Inflammatory macrophage treated with lipopolysaccharide for 1 hour (primary cell): ENCODE results near the gene RET.
"Not testable (repeated sequence)": the region's sequence is repeated elsewhere in the genome, so short reads cannot be mapped to it uniquely, and the experiment has no call there.

Source experiments
- DNase-seq, 2 donors: peaks; one replicate each; pipeline ENCODE4 v3.0.0-alpha.2; 2020 to 2022

RET gene

DNA sequence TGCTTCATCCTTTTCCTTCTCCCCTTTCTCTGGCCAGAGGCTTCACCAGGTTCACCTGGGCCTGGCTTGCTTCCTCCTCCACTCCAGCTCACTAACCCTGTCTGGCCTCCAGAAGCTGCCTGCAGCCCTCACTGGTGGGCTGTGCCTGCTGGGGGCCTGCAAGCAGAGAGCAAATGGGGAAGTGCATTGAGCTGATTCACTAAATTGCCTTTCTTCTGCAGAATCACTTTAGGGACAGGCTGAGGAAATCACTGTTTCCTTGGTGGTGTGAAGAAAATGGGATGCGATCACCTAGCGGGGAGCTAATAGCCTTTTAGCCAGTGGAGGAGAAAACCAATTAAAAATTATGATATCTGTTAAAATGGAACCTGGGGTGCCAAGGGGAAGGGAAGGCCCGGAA lies 3.0 kb downstream of the RET start:
- DNase-seq: no peak

DNA sequence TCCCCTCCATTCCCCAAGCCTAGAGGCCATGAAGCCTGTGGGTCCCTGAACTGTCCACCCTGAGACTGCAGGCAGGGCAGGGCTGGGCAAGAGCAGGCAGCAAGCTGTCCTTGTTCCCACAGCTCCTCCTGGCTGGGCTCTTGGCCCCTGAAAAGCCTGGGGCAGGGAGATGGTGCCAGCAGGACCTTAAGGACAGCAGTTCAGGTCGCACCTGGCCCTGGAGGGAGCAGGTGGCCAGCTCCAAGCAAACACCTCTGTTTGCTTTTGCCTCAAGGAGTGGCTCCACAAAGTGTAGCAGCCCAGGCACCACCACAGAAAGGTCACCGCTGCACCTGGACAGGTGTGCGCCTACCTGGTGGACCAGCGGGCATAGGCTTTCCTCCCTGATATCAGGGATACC lies 5.2 kb downstream of the RET start:
- DNase-seq: no peak

DNA sequence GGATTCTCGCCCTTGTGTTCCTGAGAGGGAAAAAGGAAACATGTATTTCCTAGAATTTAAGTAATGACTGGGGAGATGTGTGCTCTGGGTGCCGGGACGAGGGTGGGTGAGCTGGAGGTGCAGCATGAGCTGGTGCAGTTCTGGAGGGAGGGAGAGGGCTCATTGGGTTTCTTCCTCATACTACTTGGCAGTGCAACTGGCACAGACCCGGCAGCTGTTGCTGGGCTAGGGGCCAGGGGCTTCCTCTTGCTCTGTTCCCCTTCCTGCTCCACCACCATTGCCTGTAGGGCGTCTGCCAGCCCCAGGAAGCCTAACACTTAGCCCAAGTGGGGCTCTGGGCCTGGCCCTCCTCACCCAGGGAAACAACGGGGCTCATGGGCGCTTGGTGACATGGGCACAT lies 5.9 kb downstream of the RET start:
- no peak for DNase-seq

DNA sequence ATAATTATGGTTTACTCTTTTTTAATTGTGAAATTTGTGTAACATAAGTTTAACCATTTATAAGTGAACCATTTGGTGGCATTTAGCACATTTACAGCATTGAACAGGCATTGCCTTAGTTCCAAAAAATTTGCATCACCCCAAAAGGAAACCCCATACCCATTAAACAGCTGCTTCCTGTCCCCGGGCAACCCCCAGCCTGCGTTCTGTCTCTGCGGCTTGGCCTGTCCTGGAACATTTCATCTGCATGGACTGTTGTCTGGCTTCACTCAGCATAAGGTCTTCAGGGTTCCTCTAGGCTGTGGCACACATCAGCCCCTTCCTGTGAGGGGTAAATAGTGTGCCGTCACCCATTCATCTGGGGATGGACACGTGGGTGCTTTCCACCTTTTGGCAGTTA lies 6.9 kb downstream of the RET start:
- DNase-seq: no peak

DNA sequence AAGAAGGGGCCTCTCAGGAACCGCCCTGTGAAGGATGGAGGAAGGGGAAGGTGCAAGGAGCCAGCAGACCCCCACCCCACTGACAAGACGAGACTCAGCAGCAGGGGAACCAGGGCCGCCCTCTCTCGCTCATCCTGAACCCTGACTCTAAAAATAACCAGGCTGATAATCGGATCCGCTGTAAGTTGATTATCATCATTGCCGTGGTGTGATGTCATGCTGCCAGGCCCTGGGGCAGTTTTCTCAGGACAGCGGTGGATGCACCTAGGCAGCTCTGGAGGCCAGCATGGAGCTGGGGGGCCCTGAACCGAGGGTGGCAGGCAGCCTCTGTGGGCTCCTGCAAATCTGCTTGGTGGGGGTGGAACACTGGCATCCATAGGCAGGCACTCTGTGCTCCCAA lies 7.9 kb downstream of the RET start:
- DNase-seq: no peak

DNA sequence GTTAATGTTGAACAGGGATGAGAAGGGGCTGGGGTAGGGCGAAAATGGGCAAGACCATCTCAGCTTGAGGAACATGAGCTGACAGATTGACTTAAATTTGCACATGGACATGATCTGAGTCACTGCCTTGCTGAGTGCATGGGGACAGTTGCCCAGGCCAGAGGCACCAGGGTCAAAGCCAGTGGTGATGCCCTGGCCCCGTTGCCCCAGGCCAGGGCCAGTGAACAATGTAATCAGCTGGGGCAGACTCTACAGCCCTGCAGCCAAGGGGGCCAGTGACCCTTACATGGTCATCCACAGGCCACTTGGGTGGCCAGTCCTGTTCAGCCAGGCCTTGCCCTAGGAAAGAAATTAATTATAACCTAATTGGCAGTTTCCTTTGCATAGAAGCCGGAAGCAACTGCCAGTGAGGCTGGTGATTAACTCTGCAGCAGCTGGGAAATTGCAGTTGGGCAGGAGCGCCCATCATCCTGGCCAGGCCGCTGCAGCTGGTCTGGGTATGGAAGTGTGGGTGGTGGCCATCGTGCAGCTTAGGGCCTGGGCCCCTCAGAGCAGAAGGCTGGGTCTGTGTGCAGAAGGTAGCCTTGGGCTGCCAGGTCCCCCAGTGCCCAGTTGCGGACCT lies 9.6 kb downstream of the RET start:
- no peak for DNase-seq

DNA sequence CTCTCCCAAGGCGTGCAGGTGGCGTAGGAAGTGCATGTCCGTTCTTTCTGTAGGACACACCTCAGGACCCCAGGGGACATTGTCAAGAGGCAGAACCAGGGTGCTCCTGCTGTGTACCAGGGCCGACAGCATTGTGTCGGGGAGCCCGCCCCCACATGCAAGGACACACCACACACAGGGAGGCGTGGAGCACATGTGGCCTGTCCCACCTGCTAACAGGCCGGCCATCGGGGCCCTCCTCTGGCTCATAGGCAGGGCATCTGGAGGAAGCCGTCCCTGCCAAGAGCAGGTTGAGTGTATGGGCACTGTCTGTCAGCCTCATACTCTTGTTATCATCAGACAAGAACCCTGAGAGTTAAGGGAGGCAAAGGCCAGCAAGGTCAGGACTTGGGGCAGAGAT lies 12.7 kb downstream of the RET start:
- no peak for DNase-seq

DNA sequence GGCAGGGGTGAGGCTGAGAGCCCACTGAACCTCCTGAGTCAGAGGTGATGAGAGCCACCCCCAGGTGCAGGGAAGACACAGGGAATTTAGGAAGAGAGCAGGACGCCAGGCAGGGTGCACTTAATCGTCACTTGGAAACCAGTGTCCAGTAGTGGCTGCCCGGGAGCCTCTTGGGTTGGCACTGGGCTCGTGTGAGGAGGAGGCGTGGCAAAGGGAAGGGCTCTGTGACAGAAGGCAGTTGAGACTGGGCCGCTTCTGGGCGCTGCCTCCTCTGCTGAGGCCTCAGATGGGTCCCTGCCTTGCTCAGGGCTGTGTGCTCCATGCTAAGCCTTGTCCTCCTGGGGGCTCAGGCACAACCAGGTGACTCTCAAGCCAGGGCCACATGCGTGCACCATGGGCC lies 13.3 kb downstream of the RET start:
- DNase-seq: no peak

DNA sequence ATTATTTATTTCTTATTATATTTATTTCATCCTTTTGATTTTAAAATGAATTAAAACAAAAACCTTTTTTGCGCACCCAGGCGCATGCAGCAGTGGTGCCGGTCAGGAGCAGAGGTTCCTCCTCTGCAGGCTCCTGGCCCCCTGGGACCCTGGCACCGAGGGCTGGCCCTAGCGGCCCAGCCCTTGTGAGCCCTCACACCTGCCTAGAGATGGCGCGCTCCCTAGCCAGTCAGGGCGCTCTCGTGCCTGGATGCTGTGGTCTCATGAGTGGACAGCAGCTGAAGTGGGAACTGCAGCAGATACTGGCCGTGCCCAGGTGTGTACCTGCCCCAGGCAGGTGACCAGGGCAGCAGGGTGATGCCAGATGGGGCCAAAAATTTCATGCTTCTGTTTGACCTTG lies 13.8 kb downstream of the RET start:
- no peak for DNase-seq

DNA sequence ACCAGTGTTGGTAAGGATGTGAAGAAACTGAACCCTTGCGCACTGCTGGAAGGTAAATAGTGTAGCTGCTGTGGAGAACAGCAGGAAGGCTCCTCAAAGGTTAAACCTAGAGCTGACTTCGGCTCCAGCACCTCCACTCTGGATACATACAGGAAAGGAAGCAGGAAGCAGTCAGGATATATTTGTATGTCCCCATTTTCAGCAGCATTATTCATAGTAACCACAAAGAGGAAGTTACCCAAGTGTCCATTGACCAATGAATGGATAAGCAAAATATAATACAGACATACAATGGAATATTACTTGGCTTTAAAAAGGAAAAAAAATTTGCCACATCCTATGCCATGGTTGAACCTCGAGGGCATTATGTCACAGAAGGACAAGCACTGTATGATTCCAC lies 15.0 kb downstream of the RET start:
- peak; percentile 73 to 79 for DNase-seq

DNA sequence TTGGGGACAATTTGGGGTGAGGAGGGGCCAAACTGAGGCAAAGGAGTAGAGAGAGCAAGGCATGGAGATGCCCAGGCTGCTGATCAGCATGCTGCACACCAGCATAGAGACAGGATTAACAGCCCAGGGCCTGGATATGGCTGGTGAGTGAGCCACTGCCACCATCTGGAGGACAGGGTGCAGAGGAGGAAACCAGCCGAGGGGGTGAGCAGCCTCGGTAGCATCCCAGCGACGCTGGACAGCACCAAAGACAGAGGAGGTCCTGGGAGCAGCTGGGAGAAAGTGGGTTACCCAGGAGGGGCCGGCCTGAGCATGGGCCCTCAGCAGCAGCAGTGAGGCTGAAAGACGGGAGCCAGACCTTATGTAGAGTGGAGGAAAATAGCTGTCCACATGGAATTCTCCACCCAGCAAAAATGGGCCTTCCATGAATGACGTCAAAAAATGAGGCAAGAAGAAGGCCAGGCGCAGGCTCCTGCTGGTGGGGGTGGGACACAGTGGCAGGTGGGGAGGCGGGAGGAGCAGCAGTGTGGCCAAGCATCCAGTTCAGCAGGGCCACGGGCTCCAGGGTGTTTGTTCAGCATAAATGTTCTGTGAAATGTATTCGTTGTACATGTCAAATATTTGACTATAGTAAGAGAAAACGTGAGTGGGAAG lies 16.7 kb downstream of the RET start:
- DNase-seq: no peak

DNA sequence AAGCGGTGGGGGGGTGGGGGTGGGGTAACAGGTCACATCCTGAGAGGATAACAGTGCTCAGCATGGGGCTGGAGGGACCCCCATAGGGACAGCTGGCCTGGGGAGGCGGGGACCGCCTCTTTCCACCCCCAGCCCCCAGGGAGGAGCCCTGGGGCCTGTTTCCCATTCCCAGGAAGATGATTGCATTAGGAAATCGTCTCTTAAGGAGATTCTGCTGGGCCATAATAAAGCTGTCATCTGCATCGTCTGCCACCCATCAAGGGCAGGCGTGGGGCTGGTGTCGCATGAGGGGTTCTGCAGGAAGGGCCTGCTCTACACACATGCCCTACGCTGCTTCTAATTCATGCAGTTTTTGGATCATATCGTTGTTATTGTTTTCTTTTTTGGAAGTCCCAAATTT lies 17.2 kb downstream of the RET start:
- no peak for DNase-seq

DNA sequence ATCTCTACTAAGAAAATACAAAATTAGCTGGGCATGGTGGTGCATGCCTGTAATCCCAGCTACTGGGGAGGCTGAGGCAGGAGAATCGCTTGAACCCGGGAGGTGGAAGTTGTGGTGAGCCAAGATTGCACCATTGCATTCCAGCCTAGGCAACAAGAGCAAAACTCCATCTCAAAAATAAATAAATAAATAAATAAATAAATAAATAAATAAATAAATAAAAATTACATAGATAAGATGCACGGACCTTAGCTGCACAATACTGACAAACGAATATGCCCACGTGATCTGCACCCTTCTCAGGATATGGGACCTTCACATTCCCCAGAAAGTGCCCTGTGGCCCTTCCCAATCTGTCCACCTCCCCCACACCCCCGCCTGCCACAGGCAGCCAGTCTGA lies 22.5 kb downstream of the RET start:
- DNase-seq: not testable (repeated sequence)

DNA sequence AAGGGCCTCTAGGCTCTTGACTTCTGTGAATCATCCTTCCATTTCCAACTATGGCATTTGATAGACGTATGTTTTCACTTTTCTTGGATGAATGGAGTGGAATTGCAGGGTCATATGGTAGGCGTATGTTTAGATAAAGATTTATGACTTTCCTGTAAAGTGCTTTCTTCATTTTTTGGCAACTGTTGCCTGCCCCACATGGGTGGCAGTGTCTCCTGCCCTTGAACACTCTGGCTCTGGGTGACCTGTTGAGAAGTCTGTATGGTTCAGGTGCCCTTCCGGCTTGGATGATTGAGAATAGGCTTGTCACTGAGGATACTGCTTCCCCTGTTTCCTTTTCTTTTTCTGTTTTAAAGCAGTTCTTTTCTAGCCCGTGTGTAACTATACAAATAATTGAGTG lies 23.1 kb downstream of the RET start:
- no peak for DNase-seq

DNA sequence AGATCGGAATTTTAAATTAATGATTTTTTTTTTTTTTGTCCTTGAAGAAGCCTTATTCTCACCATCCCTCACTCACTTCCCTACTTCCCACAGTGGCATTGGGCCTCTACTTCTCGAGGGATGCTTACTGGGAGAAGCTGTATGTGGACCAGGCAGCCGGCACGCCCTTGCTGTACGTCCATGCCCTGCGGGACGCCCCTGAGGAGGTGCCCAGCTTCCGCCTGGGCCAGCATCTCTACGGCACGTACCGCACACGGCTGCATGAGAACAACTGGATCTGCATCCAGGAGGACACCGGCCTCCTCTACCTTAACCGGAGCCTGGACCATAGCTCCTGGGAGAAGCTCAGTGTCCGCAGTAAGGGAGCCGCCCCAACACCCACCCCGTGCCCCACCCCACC lies 23.5 kb downstream of the RET start:
- DNase-seq: no peak

DNA sequence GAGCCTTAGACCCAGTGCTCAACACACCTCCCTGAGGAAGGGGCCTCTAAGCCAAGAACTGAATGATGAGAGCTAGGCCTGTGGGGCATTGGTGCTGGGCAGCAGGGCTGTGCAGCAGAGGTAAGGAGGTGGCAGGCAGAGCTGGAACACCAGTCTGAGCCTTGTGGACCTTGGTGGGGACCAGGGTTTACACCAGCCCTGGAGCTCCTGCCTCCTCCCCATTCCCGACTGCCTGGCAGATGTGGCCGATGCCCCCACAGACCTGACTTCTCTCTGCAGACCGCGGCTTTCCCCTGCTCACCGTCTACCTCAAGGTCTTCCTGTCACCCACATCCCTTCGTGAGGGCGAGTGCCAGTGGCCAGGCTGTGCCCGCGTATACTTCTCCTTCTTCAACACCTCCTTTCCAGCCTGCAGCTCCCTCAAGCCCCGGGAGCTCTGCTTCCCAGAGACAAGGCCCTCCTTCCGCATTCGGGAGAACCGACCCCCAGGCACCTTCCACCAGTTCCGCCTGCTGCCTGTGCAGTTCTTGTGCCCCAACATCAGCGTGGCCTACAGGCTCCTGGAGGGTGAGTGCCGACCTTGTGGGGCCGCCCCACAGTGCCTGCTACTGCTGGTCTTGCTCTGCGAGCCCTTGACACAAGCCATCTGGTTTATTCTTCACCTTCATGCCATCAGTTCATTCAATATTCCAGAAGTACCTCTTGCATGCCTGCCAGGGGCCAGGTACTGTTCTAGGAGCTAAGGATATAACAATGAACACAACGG lies 25.4 kb downstream of the RET start:
- DNase-seq: no peak

DNA sequence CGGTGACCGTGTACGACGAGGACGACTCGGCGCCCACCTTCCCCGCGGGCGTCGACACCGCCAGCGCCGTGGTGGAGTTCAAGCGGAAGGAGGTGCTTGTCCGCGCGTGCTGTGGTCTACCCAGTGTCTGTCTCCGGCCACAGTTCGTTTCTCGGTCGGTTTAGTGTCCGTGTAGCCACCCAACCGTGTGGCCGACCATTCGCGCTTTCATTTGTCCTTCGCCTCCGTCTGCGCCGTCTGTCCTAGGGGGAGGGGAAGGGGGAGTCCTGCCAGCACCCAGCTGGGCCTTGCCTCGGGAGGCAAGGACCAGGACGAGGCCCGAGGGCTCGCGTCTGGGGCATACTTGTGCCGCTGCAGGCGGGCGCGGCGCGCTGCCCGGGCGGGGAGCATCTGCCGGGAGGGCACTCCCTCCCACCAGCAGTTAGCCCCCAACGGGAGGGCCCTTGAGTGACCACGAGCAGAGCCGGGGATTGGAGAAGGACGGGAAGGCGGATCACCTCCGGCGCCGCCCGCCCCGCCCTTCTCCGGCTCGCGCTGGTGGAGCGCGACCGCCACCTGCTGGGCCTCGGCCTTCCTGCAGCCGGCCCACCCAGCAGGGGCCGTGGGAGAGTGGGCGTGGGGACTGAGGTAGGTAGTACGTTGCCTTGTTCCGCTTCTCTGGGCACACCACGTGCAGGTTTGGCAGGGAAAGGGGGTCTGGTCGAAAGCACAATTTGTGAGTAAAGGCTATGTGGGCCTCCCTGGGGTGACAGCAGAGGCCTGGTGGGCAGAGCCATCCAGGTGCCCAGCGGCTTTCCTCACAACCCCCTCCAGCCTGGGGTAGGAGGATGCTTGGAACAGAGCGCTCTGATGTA lies 28.5 kb downstream of the RET start:
- DNase-seq: peak; percentile 64 to 85

DNA sequence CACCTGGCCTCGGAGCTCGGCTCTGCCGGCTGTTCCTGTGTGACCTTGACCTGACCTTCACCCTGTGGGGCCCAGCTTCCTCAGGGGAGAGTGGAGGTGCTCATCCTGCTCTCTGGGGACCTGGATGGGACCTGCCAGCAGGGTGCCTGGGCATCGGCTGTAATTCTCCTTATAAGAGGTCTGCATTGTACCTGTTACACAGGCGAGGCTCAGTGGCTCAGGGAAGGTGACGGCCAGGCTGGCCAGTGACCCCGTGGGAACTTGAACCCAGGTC lies 29.0 kb downstream of the RET start:
- DNase-seq: no peak

DNA sequence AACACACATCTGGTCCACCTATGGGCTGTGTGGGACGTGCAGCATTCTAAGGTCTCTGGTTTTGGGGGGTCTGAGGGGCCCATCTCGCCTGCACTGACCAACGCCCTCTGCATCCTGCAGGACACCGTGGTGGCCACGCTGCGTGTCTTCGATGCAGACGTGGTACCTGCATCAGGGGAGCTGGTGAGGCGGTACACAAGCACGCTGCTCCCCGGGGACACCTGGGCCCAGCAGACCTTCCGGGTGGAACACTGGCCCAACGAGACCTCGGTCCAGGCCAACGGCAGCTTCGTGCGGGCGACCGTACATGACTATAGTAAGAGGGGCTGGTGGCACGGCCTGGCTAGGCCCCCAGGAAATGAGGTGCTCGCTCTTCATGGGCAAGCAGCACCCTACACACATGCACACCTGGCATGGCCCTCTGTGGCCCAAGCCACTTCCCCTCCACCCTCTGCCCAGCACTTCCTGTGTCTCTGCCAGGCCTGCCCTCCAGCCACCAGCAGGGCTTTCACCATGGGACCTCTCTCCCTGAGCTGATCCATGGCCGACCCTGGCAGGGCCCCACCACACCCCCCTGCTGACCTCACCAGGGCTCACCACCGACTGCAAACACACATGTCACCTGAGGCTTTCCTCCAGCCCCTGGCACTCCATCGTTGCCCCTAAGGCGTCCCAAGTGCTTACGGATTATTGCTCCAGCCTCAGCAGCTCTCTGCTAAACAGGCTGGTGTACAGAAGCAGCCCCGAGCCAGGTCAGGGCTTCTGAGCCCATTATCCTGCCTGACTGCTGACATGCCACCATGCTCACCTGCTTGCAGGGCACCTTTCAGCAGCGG lies 29.6 kb downstream of the RET start:
- no peak for DNase-seq

DNA sequence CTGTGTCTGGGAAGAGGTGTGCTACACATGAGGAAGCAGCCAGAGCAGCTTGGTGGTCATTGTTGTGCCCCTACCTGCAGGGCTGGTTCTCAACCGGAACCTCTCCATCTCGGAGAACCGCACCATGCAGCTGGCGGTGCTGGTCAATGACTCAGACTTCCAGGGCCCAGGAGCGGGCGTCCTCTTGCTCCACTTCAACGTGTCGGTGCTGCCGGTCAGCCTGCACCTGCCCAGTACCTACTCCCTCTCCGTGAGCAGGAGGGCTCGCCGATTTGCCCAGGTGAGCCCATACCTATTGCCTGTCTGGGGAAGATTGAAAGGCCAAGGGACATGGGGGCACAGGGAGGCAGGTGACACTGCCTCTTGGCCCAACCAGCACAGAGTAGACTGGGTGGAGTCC lies 32.1 kb downstream of the RET start:
- no peak for DNase-seq

DNA sequence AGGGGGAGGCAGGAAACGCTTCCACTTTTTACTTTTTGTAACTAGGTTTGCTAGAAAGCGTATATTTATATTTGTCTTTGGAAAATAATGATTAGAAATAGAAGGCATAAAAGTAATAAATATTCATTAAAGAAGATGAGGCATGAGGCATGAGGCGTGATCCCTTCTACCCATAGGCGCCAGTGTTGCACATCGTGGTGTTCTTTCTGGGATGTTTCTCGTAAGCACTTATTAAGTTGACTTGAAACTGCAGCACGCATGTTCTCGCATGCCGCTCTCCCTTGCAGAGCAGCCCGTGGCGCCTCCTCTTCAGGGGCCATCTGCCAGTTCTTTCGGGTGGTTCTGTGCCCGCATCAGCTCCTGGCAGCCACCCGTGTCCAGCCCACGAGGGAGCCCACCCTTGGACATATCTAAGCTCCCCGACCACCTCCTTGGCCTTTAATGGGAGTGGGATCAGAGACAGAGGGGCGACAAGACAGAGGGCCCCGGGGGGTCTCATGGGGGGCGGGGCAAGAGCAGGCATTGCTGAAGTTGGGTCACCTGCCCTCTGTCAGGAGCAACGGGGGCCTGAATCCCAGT lies 32.9 kb downstream of the RET start:
- DNase-seq: no peak

DNA sequence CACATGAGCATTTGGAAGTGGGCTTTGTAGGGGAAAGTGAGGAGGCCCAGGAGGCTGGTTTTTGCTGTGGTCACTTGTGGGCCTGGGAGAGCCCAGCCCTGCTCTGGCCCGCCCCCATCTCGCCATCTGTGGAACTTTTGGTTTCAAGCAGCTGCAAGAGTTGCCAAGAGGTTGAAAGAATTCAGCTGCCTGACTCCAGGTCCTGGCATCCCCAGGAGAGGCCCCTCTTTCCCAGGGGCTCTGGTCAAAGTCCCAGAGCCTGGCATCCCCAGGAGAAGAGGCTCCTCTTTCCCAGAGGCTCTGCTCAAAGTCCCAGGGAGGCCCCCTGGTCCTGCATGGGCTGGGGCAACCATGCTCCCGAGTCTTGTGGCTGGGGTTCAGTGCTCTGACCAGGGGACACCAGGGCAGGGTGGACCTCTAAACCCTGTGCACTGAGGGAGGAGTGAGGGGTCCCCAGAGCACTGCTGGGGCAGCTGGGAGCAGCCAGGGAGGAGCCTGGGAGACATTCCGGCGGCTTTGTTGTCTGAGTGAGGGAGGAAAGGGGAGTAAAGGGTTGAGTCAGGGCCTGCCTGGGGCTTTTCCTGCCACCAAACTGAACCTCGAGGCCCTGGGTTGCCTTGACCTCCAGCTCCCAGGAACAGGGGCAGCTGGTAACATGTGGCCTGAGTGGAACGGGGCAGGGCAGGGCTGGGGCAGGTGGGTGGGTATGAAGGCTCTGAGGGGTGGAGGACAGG lies 33.6 kb downstream of the RET start:
- DNase-seq: peak; percentile 31 to 46
